ENCODE data around the gene KCNQ2.

The KCNQ2 gene

DNA sequence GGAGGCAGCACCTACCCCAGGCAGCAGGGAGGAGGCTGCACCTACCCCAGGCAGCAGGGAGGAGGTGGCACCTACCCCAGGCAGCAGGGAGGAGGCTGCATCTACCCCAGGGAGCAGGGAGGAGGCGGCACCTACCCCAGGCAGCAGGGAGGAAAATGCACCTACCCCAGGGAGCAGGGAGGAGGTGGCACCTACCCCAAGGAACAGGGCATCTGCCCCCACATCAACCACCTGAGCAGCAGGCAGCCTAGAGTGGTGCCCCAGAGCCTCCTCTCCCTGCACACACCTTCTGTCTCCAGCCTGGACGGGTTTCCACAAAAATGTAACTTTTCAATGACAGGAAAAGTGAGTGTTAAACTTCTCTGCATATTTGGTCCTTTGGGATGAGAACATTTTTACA lies 10.2 kb downstream of the KCNQ2 start:
- H3K27ac ChIP-seq (ENCODE audit: low read length), result no peak overlapping the region
- no peak overlapping the region for H3K4me2 ChIP-seq (ENCODE audit: insufficient read depth, low read length)
- TF ChIP-seq EZH2 (IDR thresholded peaks at IDR 0.05; ENCODE audit: borderline replicate concordance, low read depth, low read length, severe bottlenecking), result no peak
- TF ChIP-seq, protein P1, sequence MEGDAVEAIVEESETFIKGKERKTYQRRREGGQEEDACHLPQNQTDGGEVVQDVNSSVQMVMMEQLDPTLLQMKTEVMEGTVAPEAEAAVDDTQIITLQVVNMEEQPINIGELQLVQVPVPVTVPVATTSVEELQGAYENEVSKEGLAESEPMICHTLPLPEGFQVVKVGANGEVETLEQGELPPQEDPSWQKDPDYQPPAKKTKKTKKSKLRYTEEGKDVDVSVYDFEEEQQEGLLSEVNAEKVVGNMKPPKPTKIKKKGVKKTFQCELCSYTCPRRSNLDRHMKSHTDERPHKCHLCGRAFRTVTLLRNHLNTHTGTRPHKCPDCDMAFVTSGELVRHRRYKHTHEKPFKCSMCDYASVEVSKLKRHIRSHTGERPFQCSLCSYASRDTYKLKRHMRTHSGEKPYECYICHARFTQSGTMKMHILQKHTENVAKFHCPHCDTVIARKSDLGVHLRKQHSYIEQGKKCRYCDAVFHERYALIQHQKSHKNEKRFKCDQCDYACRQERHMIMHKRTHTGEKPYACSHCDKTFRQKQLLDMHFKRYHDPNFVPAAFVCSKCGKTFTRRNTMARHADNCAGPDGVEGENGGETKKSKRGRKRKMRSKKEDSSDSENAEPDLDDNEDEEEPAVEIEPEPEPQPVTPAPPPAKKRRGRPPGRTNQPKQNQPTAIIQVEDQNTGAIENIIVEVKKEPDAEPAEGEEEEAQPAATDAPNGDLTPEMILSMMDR (IDR thresholded peaks at IDR 0.05; ENCODE audit: borderline replicate concordance, extremely low read depth, low read length, poor library complexity, severe bottlenecking), result no peak
- peaks cover 39% of the 10 kb centered on the region for H4K20me1 ChIP-seq (ENCODE audit: insufficient read depth, low read length)
- no peaks in the 10 kb centered on the region for H3K36me3 ChIP-seq (ENCODE audit: insufficient read depth, low read length)
- H2AFZ ChIP-seq (ENCODE audit: low read depth, low read length), result no peak overlapping the region
- H3K4me1 ChIP-seq (ENCODE audit: insufficient read depth, low read length), result peaks cover 6% of the 10 kb centered on the region
- H3K4me3 ChIP-seq (ENCODE audit: low read depth in 1 of 2, low read length in 2 of 2), result no peak overlapping the region
- H3K9me3 ChIP-seq (ENCODE audit: insufficient read depth, low read length, severe bottlenecking), result no peaks in the 10 kb centered on the region
- peaks cover 2% of the 10 kb centered on the region for H3K27me3 ChIP-seq (ENCODE audit: insufficient read depth, low read length, poor library complexity)
- no peak for DNase-seq
- no peak for ATAC-seq (ENCODE audit: insufficient read depth, low read depth)
- no peaks in the 10 kb centered on the region for H3K79me2 ChIP-seq (ENCODE audit: insufficient read depth, low read length)
- H3K9ac ChIP-seq (ENCODE audit: low read depth, low read length), result no peak overlapping the region

DNA sequence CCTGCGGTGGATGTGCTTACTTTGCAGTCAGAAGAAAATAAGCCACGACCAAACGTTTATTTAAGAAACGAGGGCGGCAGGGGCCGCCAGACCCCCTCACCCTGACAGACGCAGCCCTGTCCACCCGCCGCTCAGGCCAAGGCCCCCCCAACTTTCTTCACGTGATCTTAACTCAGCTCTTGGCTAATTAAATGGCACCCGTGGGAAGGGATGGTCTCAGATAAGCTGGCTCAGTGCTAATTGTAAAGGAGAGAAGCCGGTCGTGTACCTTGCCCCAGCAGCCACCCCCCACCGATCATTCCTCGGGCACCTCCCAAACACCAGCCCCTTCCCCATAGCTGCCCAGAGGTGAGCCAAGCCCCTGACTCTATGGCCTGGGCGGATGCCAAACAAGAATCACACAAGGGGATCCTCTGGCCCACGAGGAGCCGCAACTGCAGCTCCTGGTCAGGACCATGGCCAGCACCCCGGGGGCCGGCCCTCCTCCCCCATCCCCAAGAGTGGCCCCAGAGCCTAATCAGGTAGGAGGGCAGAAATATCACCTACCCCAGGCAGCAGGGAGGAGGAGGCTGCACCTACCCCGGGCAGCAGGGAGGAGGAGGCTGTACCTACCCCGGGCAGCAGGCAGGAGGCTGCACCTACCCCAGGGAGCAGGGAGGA lies 11.2 kb downstream of the KCNQ2 start:
- TF ChIP-seq EZH2 (IDR thresholded peaks at IDR 0.05; ENCODE audit: borderline replicate concordance, low read depth, low read length, severe bottlenecking), result no peak
- TF ChIP-seq, protein P1 (IDR thresholded peaks at IDR 0.05; ENCODE audit: borderline replicate concordance, extremely low read depth, low read length, poor library complexity, severe bottlenecking), result no peak
- peaks cover 42% of the 10 kb centered on the region for H4K20me1 ChIP-seq (ENCODE audit: insufficient read depth, low read length)
- H3K4me1 ChIP-seq (ENCODE audit: insufficient read depth, low read length), result peaks cover 6% of the 10 kb centered on the region
- no peak overlapping the region for H3K4me2 ChIP-seq (ENCODE audit: insufficient read depth, low read length)
- DNase-seq (peak; percentile 62), ATAC-seq (ENCODE audit: insufficient read depth, low read depth) (peak; percentile 70)
- H3K9ac ChIP-seq (ENCODE audit: low read depth, low read length), result no peak overlapping the region
- no peaks in the 10 kb centered on the region for H3K9me3 ChIP-seq (ENCODE audit: insufficient read depth, low read length, severe bottlenecking)
- H3K79me2 ChIP-seq (ENCODE audit: insufficient read depth, low read length), result no peaks in the 10 kb centered on the region
- H3K4me3 ChIP-seq (ENCODE audit: low read depth in 1 of 2, low read length in 2 of 2), result no peak overlapping the region
- H3K36me3 ChIP-seq (ENCODE audit: insufficient read depth, low read length), result no peaks in the 10 kb centered on the region
- no peak overlapping the region for H3K27ac ChIP-seq (ENCODE audit: low read length)
- H3K27me3 ChIP-seq (ENCODE audit: insufficient read depth, low read length, poor library complexity), result peaks cover 2% of the 10 kb centered on the region
- no peak overlapping the region for H2AFZ ChIP-seq (ENCODE audit: low read depth, low read length)

DNA sequence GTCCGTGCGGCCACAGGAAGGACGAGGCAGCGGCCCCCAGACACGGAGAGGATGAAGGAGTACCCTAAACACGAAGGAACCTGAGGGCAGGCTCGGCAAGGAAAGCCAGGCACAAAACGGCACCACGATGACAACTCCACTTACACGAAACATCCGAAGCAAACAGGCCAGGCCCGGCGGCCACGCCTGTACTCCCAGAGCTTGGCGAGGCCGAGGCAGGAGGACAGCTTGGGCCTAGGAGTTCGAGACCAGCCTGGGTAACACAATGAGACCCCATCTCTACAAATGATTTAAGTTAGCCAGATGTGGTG lies 13.4 kb downstream of the KCNQ2 start:
- Histone ChIP-seq H2AFZ (ENCODE audit: low read depth, low read length) (no peak overlapping the region), H4K20me1 (ENCODE audit: insufficient read depth, low read length) (peaks cover 44% of the 10 kb centered on the region), H3K4me1 (ENCODE audit: insufficient read depth, low read length) (peaks cover 6% of the 10 kb centered on the region), H3K9me3 (ENCODE audit: insufficient read depth, low read length, severe bottlenecking) (no peaks in the 10 kb centered on the region), H3K9ac (ENCODE audit: low read depth, low read length) (no peak overlapping the region), H3K4me2 (ENCODE audit: insufficient read depth, low read length) (no peak overlapping the region), H3K36me3 (ENCODE audit: insufficient read depth, low read length) (no peaks in the 10 kb centered on the region), H3K79me2 (ENCODE audit: insufficient read depth, low read length) (no peaks in the 10 kb centered on the region), H3K4me3 (ENCODE audit: low read depth in 1 of 2, low read length in 2 of 2) (no peak overlapping the region), H3K27ac (ENCODE audit: low read length) (no peak overlapping the region), H3K27me3 (ENCODE audit: insufficient read depth, low read length, poor library complexity) (peaks cover 2% of the 10 kb centered on the region)
- TF ChIP-seq, protein P1 (IDR thresholded peaks at IDR 0.05; ENCODE audit: borderline replicate concordance, extremely low read depth, low read length, poor library complexity, severe bottlenecking), result no peak
- no peak for TF ChIP-seq EZH2 (IDR thresholded peaks at IDR 0.05; ENCODE audit: borderline replicate concordance, low read depth, low read length, severe bottlenecking)
- ATAC-seq (ENCODE audit: insufficient read depth, low read depth), result no peak
- DNase-seq, result no peak

All from DND-41 (cell line).